ENCODE measurements around the gene CTIF. TPM values are rescaled to one million over a fixed set of nuclear protein-coding genes. Genes with fewer than 3 reads are reported as not detected.
A peak's percentile ranks its signal among the peaks of the same experiment; 100 is the strongest.

Gene CTIF
- total RNA-seq, 6 experiments from 2014 or later = 77.6 to 100 (median 79.2) TPM

GRCh38 chr18:48854780-48855179 is 315.9 kb downstream of the CTIF start:
- peaks cover 47% of the 10 kb centered on the region for H3K4me1 Mint-ChIP-seq (ENCODE audit: low read depth)

GRCh38 chr18:48855422-48856377 is 316.9 kb downstream of the CTIF start:
- peaks cover 8% of the 10 kb centered on the region for H3K27me3 Mint-ChIP-seq (ENCODE audit: insufficient read depth)
- no peak overlapping the region for H3K27ac Mint-ChIP-seq
- peaks cover 47% of the 10 kb centered on the region for H3K4me1 Mint-ChIP-seq (ENCODE audit: low read depth)
- no peak for TF ChIP-seq CTCF (IDR thresholded peaks at IDR 0.05)
- no peak overlapping the region for H3K4me3 Mint-ChIP-seq
- no peak for DNase-seq
- peaks cover 42% of the 10 kb centered on the region for H3K36me3 Mint-ChIP-seq (ENCODE audit: low read depth)
- H3K9me3 Mint-ChIP-seq = no peaks in the 10 kb centered on the region

More at GRCh38 chr18:48854780-48855179, 315.9 kb downstream of the CTIF start:
- TF ChIP-seq CTCF (IDR thresholded peaks at IDR 0.05) = no peak
- H3K36me3 Mint-ChIP-seq (ENCODE audit: low read depth) = peaks cover 47% of the 10 kb centered on the region
- no peak overlapping the region for H3K27ac Mint-ChIP-seq
- H3K27me3 Mint-ChIP-seq (ENCODE audit: insufficient read depth) = peaks cover 8% of the 10 kb centered on the region
- H3K9me3 Mint-ChIP-seq = no peaks in the 10 kb centered on the region
- DNase-seq = no peak
- no peak overlapping the region for H3K4me3 Mint-ChIP-seq

- no peaks in the 10 kb centered on the region for H3K9me3 Mint-ChIP-seq
- TF ChIP-seq CTCF (IDR thresholded peaks at IDR 0.05) = no peak
- DNase-seq = no peak
- H3K4me1 Mint-ChIP-seq (ENCODE audit: low read depth) = peaks cover 45% of the 10 kb centered on the region
- no peak overlapping the region for H3K4me3 Mint-ChIP-seq
- no peak overlapping the region for H3K27ac Mint-ChIP-seq
- peaks cover 43% of the 10 kb centered on the region for H3K36me3 Mint-ChIP-seq (ENCODE audit: low read depth)
- H3K27me3 Mint-ChIP-seq (ENCODE audit: insufficient read depth) = peaks cover 8% of the 10 kb centered on the region
These were observed 318.3 kb downstream of the CTIF start for GRCh38 chr18:48857023-48857694.

- peaks cover 40% of the 10 kb centered on the region for H3K4me1 Mint-ChIP-seq (ENCODE audit: low read depth)
- no peak overlapping the region for H3K4me3 Mint-ChIP-seq
- DNase-seq = no peak
- peaks cover 5% of the 10 kb centered on the region; the same call in 1 of the 2 replicates for H3K27me3 Mint-ChIP-seq (ENCODE audit: insufficient read depth)
- peak overlapping the region; percentile 76 for H3K27ac Mint-ChIP-seq
- no peaks in the 10 kb centered on the region for H3K9me3 Mint-ChIP-seq
- peaks cover 48% of the 10 kb centered on the region for H3K36me3 Mint-ChIP-seq (ENCODE audit: low read depth)
- TF ChIP-seq CTCF (IDR thresholded peaks at IDR 0.05) = no peak
These were observed 319.8 kb downstream of the CTIF start for GRCh38 chr18:48858676-48859075.

GRCh38 chr18:48859311-48860268 is 320.8 kb downstream of the CTIF start:
- DNase-seq = no peak
- H3K9me3 Mint-ChIP-seq = 0 out of 2 replicates have a peak, but pooled peaks cover under 1% of the 10 kb centered on the region
- H3K27me3 Mint-ChIP-seq (ENCODE audit: insufficient read depth) = peaks cover 5% of the 10 kb centered on the region; the same call in 1 of the 2 replicates
- H3K4me3 Mint-ChIP-seq = no peak overlapping the region
- no peak for TF ChIP-seq CTCF (IDR thresholded peaks at IDR 0.05)
- H3K36me3 Mint-ChIP-seq (ENCODE audit: low read depth) = peaks cover 54% of the 10 kb centered on the region
- H3K4me1 Mint-ChIP-seq (ENCODE audit: low read depth) = peaks cover 39% of the 10 kb centered on the region
- peak overlapping the region; percentile 76 for H3K27ac Mint-ChIP-seq
